Measurements from ENCODE around the gene GPA33.

The GPA33 gene

GRCh38 chr1:167065471-167065870 lies 24.7 kb downstream of the GPA33 start:
- ChIA-PET CTCF (interaction anchor here (0.6 to 2.0 kb wide), 7 partner anchors 110 to 469 kb away, joined by 3 to 22 read pairs (median 5); partner anchors contain the start of gene POU2F1), POLR2A (interaction anchor here (2.2 kb wide), 1 partner anchor 155 kb away, joined by 7 read pairs; the partner anchor contains the start of gene POU2F1)
- H3K9me3 ChIP-seq (ENCODE audit: control insufficient read depth, insufficient read depth, low read depth, low read length), result no peaks in the 10 kb centered on the region
- no peaks in the 10 kb centered on the region for H3K36me3 ChIP-seq (ENCODE audit: control insufficient read depth in 2 of 2, insufficient read depth in 1 of 2, low read length in 2 of 2)
- H3K4me1 ChIP-seq (ENCODE audit: control insufficient read depth, insufficient read depth, low read length), result no peaks in the 10 kb centered on the region
- TF ChIP-seq ZNF449 (tag by site-specific recombination; IDR thresholded peaks at IDR 0.05) (0 out of 2 replicates have a peak, but pooled peaks have one; percentile 18), ZNF561 (tag by site-specific recombination; IDR thresholded peaks at IDR 0.05; ENCODE audit: borderline replicate concordance) (no peak)
- H3K4me3 ChIP-seq (ENCODE audit: low read depth, low read length), result no peak overlapping the region
- no peak overlapping the region for H3K27ac ChIP-seq (ENCODE audit: extremely low read depth, low read depth, low read length)

GRCh38 chr1:167064621-167065020 lies 25.6 kb downstream of the GPA33 start:
- Histone ChIP-seq H3K4me3 (ENCODE audit: low read depth, low read length) (no peak overlapping the region), H3K27ac (ENCODE audit: extremely low read depth, low read depth, low read length) (no peak overlapping the region), H3K9me3 (ENCODE audit: control insufficient read depth, insufficient read depth, low read depth, low read length) (no peaks in the 10 kb centered on the region), H3K36me3 (ENCODE audit: control insufficient read depth in 2 of 2, insufficient read depth in 1 of 2, low read length in 2 of 2) (no peaks in the 10 kb centered on the region), H3K4me1 (ENCODE audit: control insufficient read depth, insufficient read depth, low read length) (no peaks in the 10 kb centered on the region)
- ChIA-PET POLR2A (interaction anchor here (0.7 to 2.2 kb wide), 2 partner anchors 155 to 169 kb away, joined by 3 to 7 read pairs; partner anchors contain the start of gene POU2F1), CTCF (interaction anchor here (0.5 to 16.2 kb wide), 5 partner anchors 52 to 1297 kb away, joined by 3 to 702 read pairs (median 3); no protein-coding TSS in a partner anchor)
- TF ChIP-seq ZNF280C (tag by site-specific recombination; IDR thresholded peaks at IDR 0.05), result no peak
- no peak for TF ChIP-seq ZNF768 (tag by site-specific recombination; IDR thresholded peaks at IDR 0.05)
- TF ChIP-seq ZNF658 (tag by site-specific recombination; IDR thresholded peaks at IDR 0.05), result no peak
- no peak for TF ChIP-seq OSR2 (tag by site-specific recombination; IDR thresholded peaks at IDR 0.05)

- ChIA-PET CTCF (interaction anchor here (0.6 to 16.2 kb wide), 13 partner anchors 8 to 479 kb away, joined by 3 to 702 read pairs (median 4); no protein-coding TSS in a partner anchor), POLR2A (interaction anchor here (0.7 kb wide), 1 partner anchor 368 kb away, joined by 4 read pairs; no protein-coding TSS in a partner anchor)
- Histone ChIP-seq H3K36me3 (ENCODE audit: control insufficient read depth in 2 of 2, insufficient read depth in 1 of 2, low read length in 2 of 2) (no peaks in the 10 kb centered on the region), H3K4me1 (ENCODE audit: control insufficient read depth, insufficient read depth, low read length) (no peaks in the 10 kb centered on the region), H3K4me3 (ENCODE audit: low read depth, low read length) (no peak overlapping the region), H3K9me3 (ENCODE audit: control insufficient read depth, insufficient read depth, low read depth, low read length) (no peaks in the 10 kb centered on the region), H3K27ac (ENCODE audit: extremely low read depth, low read depth, low read length) (no peak overlapping the region)
- TF ChIP-seq KLF8 (tag by site-specific recombination; IDR thresholded peaks at IDR 0.05), result no peak
- peak; percentile 63 for TF ChIP-seq SCRT2 (tag by site-specific recombination; IDR thresholded peaks at IDR 0.05)
- no peak for TF ChIP-seq ZNF214 (tag by site-specific recombination; IDR thresholded peaks at IDR 0.05; ENCODE audit: borderline replicate concordance)
- no peak for TF ChIP-seq ZNF114 (tag by site-specific recombination; IDR thresholded peaks at IDR 0.05)
- TF ChIP-seq ZFP37 (tag by site-specific recombination; IDR thresholded peaks at IDR 0.05), result no peak
These were observed 29.1 kb downstream of the GPA33 start for GRCh38 chr1:167061073-167061464.

GRCh38 chr1:167060141-167061072 lies 29.8 kb downstream of the GPA33 start:
- ChIA-PET CTCF (interaction anchor here (0.6 to 16.2 kb wide), 40 partner anchors 8 to 541 kb away, joined by 3 to 702 read pairs (median 5); partner anchors contain the start of gene TADA1), POLR2A (interaction anchor here (0.7 to 1.5 kb wide), 3 partner anchors 142 to 367 kb away, joined by 3 to 4 read pairs (median 4); partner anchors contain the start of gene POU2F1)
- Histone ChIP-seq H3K4me3 (ENCODE audit: low read depth, low read length) (no peak overlapping the region), H3K36me3 (ENCODE audit: control insufficient read depth in 2 of 2, insufficient read depth in 1 of 2, low read length in 2 of 2) (no peaks in the 10 kb centered on the region), H3K9me3 (ENCODE audit: control insufficient read depth, insufficient read depth, low read depth, low read length) (no peaks in the 10 kb centered on the region), H3K27ac (ENCODE audit: extremely low read depth, low read depth, low read length) (no peak overlapping the region), H3K4me1 (ENCODE audit: control insufficient read depth, insufficient read depth, low read length) (no peaks in the 10 kb centered on the region)
- TF ChIP-seq KLF8 (tag by site-specific recombination; IDR thresholded peaks at IDR 0.05) (no peak), ZNF510 (tag by site-specific recombination; IDR thresholded peaks at IDR 0.05; ENCODE audit: insufficient replicate concordance) (no peak), ZNF280C (tag by site-specific recombination; IDR thresholded peaks at IDR 0.05) (no peak), ZFP3 (tag by site-specific recombination; IDR thresholded peaks at IDR 0.05; ENCODE audit: low read depth) (no peak), ZNF747 (tag by site-specific recombination; IDR thresholded peaks at IDR 0.05) (no peak), ZNF211 (tag by site-specific recombination; IDR thresholded peaks at IDR 0.05; ENCODE audit: low read depth) (no peak), ZSCAN18 (tag by site-specific recombination; IDR thresholded peaks at IDR 0.05) (no peak), ZNF169 (tag by site-specific recombination; IDR thresholded peaks at IDR 0.05) (no peak)
